Skeletal muscle cell (primary cell): ENCODE data around the gene RBM42.
"Not testable (repeated sequence)": the region's sequence is repeated elsewhere in the genome, so short reads cannot be mapped to it uniquely, and the experiment has no call there.

ENCODE experiments used
- DNase-seq: peaks from one replicate; pipeline ENCODE4 v3.0.0-alpha.2; 2010; ENCODE audit warnings: low read depth
- H3K4me3 ChIP-seq: 2 replicates; pipeline ENCODE4 v1.5.1; 2011; ENCODE audit warnings: low read depth, mild to moderate bottlenecking, control low read depth, low read length, moderate library complexity

Gene RBM42

GRCh38 chr19:35628565-35629331 lies at the start of gene RBM42:
Gene RBM42 (plus strand): TSS chr19:35629036. CDS start chr19:35629154, 118 bp downstream.
- peak within 1 kb of the TSS; percentile 99 for H3K4me3 ChIP-seq
- peak; percentile 97 for DNase-seq

- H3K4me3 ChIP-seq: no peak overlapping the region
Observed at GRCh38 chr19:35582760-35583159, 46.1 kb upstream of the RBM42 start.

GRCh38 chr19:35585848-35586247 lies 43.0 kb upstream of the RBM42 start, which contains the start of gene PMIS2:
Gene PMIS2 (plus strand): TSS chr19:35586173. CDS start chr19:35586260, 87 bp downstream.
- DNase-seq: no peak
- H3K4me3 ChIP-seq: no peak within 1 kb of the TSS

More at GRCh38 chr19:35582760-35583159, 46.1 kb upstream of the RBM42 start:
- no peak for DNase-seq

- DNase-seq: no peak
- H3K4me3 ChIP-seq: no peak overlapping the region
Observed at GRCh38 chr19:35587321-35587720, 41.5 kb upstream of the RBM42 start.

GRCh38 chr19:35590875-35591274 lies 38.0 kb upstream of the RBM42 start:
- no peak for DNase-seq
- no peak overlapping the region for H3K4me3 ChIP-seq

- DNase-seq: peak; percentile 7
- no peak overlapping the region for H3K4me3 ChIP-seq
Observed at GRCh38 chr19:35592226-35592625, 36.6 kb upstream of the RBM42 start.

- not testable (repeated sequence) for DNase-seq, H3K4me3 ChIP-seq
Observed at GRCh38 chr19:35595026-35595425, 33.8 kb upstream of the RBM42 start.

- H3K4me3 ChIP-seq: no peak overlapping the region
- no peak for DNase-seq
Observed at GRCh38 chr19:35595928-35596327, 32.9 kb upstream of the RBM42 start.

- DNase-seq: no peak
- no peak overlapping the region for H3K4me3 ChIP-seq
Observed at GRCh38 chr19:35596366-35596999, 32.4 kb upstream of the RBM42 start.

- no peak for DNase-seq
- no peak overlapping the region for H3K4me3 ChIP-seq
Observed at GRCh38 chr19:35601971-35602370, 26.9 kb upstream of the RBM42 start.

GRCh38 chr19:35604436-35604835 lies 24.4 kb upstream of the RBM42 start:
- H3K4me3 ChIP-seq, DNase-seq: not testable (repeated sequence)

GRCh38 chr19:35607170-35607569 lies 21.7 kb upstream of the RBM42 start:
- not testable (repeated sequence) for DNase-seq, H3K4me3 ChIP-seq

- DNase-seq: no peak
- H3K4me3 ChIP-seq: no peak overlapping the region
Observed at GRCh38 chr19:35607661-35608060, 21.2 kb upstream of the RBM42 start.

GRCh38 chr19:35608251-35608650 lies 20.6 kb upstream of the RBM42 start:
- no peak overlapping the region for H3K4me3 ChIP-seq
- DNase-seq: no peak

- H3K4me3 ChIP-seq: no peak overlapping the region
- DNase-seq: no peak
Observed at GRCh38 chr19:35609851-35610353, 18.9 kb upstream of the RBM42 start.

- H3K4me3 ChIP-seq: peak overlapping the region; percentile 88
- no peak for DNase-seq
Observed at GRCh38 chr19:35612224-35612558, 16.6 kb upstream of the RBM42 start.

GRCh38 chr19:35612559-35613321 lies 16.1 kb upstream of the RBM42 start, which contains the start of gene HAUS5:
Gene HAUS5 (plus strand): TSS chr19:35612735. CDS start chr19:35612795, 60 bp downstream.
- H3K4me3 ChIP-seq: peak within 1 kb of the TSS; percentile 88

GRCh38 chr19:35613574-35613973 lies 15.3 kb upstream of the RBM42 start:
- no peak for DNase-seq
- no peak overlapping the region for H3K4me3 ChIP-seq

More at GRCh38 chr19:35612559-35613321, 16.1 kb upstream of the RBM42 start, which contains the start of gene HAUS5:
- DNase-seq: peak; percentile 61

GRCh38 chr19:35615036-35615435 lies 13.8 kb upstream of the RBM42 start:
- no peak for DNase-seq
- H3K4me3 ChIP-seq: no peak overlapping the region

- no peak for DNase-seq
- H3K4me3 ChIP-seq: no peak overlapping the region
Observed at GRCh38 chr19:35618857-35619256, 10.0 kb upstream of the RBM42 start.
